Muscle layer of duodenum (tissue), 2 donors: ENCODE data around the gene LIX1L.

ENCODE experiments used
- H3K27ac ChIP-seq: one replicate; pipeline ENCODE4 v1.7.0; 2013; ENCODE audit warnings: mild to moderate bottlenecking, low read length
- H3K27me3 ChIP-seq: one replicate; pipeline ENCODE4 v1.7.0; 2013; ENCODE audit warnings: low read depth, mild to moderate bottlenecking, control low read depth, low read length
- H3K36me3 ChIP-seq, 2 donors: one replicate each; pipeline ENCODE4 v1.7.0; 2013; ENCODE audit warnings: low read length in 2 of 2, control low read depth in 1 of 2, mild to moderate bottlenecking in 1 of 2; ENCODE audit not compliant: insufficient read depth in 2 of 2, control insufficient read depth in 1 of 2
- H3K4me1 ChIP-seq, 2 donors: one replicate each; pipeline ENCODE4 v1.7.0; 2013; ENCODE audit warnings: low read length in 2 of 2, mild to moderate bottlenecking in 2 of 2, control low read depth in 1 of 2, moderate library complexity in 1 of 2; ENCODE audit not compliant: insufficient read depth in 2 of 2, control insufficient read depth in 1 of 2
- H3K4me3 ChIP-seq, 2 donors: one replicate each; pipeline ENCODE4 v1.7.0; 2013; ENCODE audit warnings: low read length in 2 of 2, low read depth in 1 of 2, mild to moderate bottlenecking in 1 of 2
- H3K9me3 ChIP-seq, 2 donors: one replicate each; pipeline ENCODE4 v1.7.0; 2013; ENCODE audit warnings: low read length in 2 of 2, control low read depth in 1 of 2, mild to moderate bottlenecking in 1 of 2; ENCODE audit not compliant: control insufficient read depth in 1 of 2
- donor health status: healthy.

Gene LIX1L

DNA sequence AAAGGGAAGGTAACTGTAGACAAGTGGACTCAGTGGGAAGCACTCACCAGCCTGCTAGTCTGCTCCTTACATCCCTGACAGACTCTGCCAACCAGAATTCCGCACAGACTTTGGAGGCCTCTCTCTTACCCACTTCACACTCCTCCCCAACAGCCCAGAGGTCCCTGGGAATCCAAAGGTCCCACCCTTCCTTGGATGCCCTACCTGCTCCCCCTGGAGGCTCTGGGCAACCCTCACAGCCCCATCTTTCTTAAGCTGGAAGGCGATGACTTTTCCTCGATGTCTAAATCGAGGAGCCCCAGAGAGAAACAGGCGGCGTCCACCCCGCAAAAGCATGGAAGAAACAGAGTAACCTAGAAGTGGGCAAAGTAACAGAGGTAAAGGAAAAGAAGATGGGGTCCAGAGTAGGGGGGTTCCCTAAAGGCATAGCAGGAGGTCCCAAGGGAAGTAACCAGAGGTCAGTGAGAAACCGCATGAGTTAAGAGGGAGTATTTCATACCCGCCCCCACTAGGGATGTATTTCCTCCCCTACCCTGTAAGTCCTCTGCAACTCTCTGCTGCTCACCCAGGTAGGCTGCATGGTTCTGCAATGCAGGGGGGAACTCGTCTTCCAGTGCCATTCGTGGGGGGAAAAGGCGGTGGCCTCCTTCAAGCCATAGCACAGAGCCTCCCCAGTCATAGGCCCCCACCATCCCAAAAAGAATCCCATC is 56.4 kb downstream of the LIX1L start:
- Histone ChIP-seq H3K4me3 (no peak overlapping the region), H3K9me3 (no peaks in the 10 kb centered on the region), H3K27ac (no peak overlapping the region), H3K36me3 (no peaks in the 10 kb centered on the region), H3K27me3 (no peaks in the 10 kb centered on the region), H3K4me1 (no peaks in the 10 kb centered on the region)

DNA sequence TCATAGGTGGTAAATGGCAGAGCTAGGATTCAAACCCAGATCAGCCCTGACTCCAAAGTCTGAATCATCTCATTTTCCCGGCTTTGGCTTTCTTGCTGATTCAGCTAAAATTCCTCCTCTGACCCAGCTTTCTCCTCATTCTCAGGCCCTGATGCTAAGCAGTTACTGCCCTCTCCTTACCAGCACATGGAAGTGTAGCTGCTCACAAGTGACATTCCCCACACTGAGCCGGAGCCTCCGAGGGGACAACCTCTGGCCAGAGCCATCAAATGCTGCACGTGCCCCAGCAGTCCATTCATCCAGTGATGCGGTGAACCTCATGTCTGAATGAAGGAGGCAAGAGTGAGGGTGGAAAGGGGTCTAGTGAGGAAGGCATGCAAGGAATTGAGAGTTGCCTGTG is 59.1 kb downstream of the LIX1L start:
- no peaks in the 10 kb centered on the region for H3K4me1 ChIP-seq
- no peak overlapping the region for H3K4me3 ChIP-seq
- no peaks in the 10 kb centered on the region for H3K9me3 ChIP-seq
- H3K36me3 ChIP-seq: no peaks in the 10 kb centered on the region
- H3K27me3 ChIP-seq: no peaks in the 10 kb centered on the region
- no peak overlapping the region for H3K27ac ChIP-seq

DNA sequence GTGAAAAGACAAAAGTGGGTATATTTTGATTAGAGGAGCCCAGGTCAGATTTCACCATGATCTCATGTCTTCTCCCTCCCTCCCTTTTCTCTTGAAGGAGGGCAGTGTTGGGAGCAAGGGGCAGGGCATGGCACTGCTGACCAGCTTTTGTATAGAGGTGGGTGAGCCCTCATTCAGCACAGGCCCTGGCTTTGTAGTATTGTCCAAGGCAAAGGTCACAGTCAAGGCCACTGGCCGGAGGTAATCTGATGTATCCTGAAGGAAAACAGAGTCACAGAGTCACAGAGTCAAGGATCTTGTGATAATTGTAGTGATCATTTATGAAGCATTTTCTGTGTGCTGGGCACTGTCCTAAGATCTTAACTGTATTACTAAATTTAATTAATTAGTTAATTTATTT is 59.8 kb downstream of the LIX1L start:
- no peaks in the 10 kb centered on the region for H3K36me3 ChIP-seq
- no peak overlapping the region for H3K27ac ChIP-seq
- H3K4me3 ChIP-seq: no peak overlapping the region
- H3K27me3 ChIP-seq: no peaks in the 10 kb centered on the region
- H3K9me3 ChIP-seq: no peaks in the 10 kb centered on the region
- H3K4me1 ChIP-seq: no peaks in the 10 kb centered on the region

DNA sequence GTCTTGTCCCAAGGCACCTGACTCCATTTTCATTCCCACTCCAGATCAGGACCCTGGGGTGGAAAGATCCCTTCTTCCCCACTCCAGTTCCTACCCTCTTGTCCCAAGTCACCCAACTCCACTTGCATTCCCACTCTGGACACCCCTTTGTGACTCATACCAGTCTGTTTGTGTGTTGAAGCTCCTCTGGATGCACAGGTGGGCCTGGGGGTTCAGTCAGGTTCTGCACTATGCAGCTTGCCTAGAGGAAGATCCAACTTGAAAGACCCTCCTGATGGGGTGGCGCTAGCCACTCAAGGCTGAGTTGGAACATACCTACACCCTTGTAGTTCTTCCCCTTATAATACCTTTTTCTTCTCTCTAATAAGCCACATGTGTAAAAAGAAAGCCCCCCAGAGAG is 62.3 kb downstream of the LIX1L start:
- H3K27ac ChIP-seq: no peak overlapping the region
- no peaks in the 10 kb centered on the region for H3K9me3 ChIP-seq
- no peaks in the 10 kb centered on the region for H3K27me3 ChIP-seq
- H3K36me3 ChIP-seq: peaks cover 0 to 4% of the 10 kb centered on the region in 2 donors
- H3K4me3 ChIP-seq: no peak overlapping the region
- peaks cover 8 to 17% of the 10 kb centered on the region in 2 donors for H3K4me1 ChIP-seq

DNA sequence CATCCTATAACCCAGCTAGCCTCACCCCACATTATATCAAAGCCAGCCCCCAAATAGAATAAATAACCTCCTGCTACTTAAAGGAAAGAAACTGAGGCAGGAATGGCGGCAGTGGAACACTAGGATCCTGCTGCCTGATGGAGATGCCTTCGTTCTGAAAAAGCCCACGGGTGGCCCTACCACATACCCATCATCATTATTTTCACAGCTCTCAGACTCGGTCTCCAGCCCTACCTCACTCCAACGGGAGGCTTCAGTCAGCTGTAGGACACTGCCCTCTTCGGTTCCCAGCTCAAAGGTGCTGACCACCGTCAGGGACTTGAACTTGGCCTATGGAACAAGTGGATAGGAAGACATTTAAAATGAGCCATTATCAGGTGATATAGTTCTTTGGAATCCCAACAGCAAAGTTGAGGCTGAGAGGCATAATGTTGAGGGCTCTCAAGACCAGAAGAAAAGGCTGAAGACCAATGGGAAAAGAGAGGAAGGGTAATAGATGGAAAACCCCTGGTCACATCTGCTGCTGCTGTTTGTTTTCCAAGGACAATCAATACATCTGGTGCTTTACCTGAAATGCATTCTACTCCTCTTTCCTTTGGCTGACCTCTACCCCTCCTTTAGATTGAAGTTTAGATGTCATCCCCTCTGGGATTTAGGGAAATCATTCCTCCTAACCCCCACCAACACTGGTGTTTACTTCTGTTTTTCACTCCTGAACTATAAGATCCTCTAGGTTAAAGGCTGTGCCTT is 64.3 kb downstream of the LIX1L start:
- H3K9me3 ChIP-seq: no peaks in the 10 kb centered on the region
- peak overlapping the region; percentile 81 for H3K27ac ChIP-seq

DNA sequence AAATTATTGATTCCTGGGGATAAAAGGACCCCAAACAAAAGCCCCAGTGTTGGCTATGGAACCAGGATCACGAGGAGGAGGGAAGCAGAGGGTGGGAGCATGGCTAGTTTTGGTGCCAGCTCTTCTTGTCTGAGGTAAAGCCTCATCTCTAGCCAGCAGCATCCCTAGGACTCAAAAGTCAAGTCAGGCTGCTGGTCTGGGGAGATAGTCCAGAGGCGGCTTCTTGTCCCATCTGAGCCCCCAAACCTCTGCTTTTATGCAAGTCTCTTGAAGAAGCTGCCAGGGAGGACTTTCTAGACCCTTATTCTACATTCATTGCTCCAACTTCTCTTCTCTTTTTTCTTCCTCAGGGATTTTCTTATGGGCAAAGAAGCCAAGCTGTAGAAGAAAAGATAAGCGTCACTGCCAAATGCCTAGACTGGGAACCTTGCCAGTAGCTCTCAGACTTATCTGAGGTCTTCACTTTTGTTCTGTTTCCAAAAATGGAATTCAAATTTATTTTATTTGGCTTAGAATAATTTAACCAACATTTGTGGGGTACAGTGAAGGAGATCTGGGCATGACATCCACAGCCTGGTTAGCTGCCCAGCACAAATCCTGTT is 65.2 kb downstream of the LIX1L start:
- H3K36me3 ChIP-seq: peaks cover 0 to 4% of the 10 kb centered on the region in 2 donors
- no peaks in the 10 kb centered on the region for H3K27me3 ChIP-seq
- peaks cover 8 to 17% of the 10 kb centered on the region in 2 donors for H3K4me1 ChIP-seq
- H3K4me3 ChIP-seq: peak overlapping the region in 1 of 2 donors; percentile 27
- peak overlapping the region; percentile 81 for H3K27ac ChIP-seq
- H3K9me3 ChIP-seq: no peaks in the 10 kb centered on the region

More for the DNA sequence above, 64.3 kb downstream of the LIX1L start:
- Histone ChIP-seq H3K36me3 (peaks cover 0 to 4% of the 10 kb centered on the region in 2 donors), H3K4me3 (no peak overlapping the region), H3K27me3 (no peaks in the 10 kb centered on the region), H3K4me1 (peaks cover 8 to 17% of the 10 kb centered on the region in 2 donors)

DNA sequence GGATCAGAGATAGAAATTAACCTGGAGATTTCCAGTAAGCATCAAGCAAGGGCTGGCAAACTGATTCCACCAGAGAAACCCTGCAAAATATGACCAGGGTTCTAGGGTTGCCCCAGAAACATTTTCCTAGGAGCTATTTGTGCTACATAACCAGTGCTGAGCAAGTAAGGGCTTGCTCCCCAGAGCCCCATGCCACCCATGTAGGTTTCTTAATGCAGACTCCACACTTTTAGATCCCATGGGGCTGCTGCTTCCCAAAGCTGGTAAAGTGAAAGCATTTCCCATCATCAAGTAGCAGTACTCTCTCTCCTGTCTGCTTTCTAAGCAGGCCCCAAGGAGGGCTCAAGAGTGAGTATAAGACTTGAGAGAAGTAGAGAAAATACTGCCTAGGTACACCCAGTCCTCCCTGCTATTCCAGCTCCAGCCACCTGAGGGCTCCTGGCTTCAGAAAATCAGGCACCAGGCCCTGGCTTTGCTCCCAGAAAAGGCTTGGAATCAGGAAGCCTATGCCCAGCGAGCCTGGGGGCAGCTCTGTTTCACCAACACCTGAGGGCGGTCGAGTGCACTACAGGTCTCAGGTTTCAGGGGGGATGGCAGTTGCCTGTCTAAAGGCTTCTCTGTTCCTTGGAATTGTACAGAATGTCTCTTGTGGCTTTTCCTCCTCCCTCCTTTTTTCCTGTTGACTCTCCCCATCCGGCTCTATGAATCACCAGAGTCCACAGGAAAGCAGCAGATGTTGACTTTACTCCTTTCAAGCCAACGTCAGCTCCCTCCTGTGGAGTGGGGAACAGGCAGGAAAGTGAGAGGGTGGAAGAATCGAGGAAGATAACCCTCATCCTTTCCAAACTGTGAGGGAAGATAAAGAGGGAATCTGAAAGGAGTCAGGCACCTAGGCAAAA is 66.0 kb downstream of the LIX1L start:
- peak overlapping the region; percentile 81 for H3K27ac ChIP-seq
- no peaks in the 10 kb centered on the region for H3K27me3 ChIP-seq
- peaks cover 8 to 17% of the 10 kb centered on the region in 2 donors for H3K4me1 ChIP-seq
- peak overlapping the region; percentile 21 to 27 for H3K4me3 ChIP-seq
- H3K36me3 ChIP-seq: peaks cover 0 to 4% of the 10 kb centered on the region in 2 donors
- no peaks in the 10 kb centered on the region for H3K9me3 ChIP-seq

DNA sequence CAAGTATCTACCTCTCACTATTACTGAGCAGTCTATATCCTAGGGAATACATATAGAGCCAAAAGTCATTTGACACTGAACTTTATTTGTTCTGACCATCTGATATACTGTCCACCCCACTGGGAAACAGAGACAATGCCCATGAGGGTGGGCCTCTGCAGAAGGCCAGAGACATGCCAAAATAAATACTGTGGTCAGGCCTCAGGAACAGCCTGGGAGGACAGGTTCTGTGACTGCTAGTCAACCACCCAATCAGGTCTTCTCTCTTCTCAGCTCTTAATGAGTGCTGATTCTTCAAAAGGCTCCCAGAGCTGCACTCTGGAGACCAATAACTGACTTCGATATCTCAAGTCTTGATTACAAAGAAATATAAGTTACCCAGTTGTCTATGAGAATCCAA is 66.7 kb downstream of the LIX1L start:
- Histone ChIP-seq H3K4me3 (no peak overlapping the region), H3K27me3 (no peaks in the 10 kb centered on the region), H3K9me3 (no peaks in the 10 kb centered on the region), H3K27ac (peak overlapping the region; percentile 81), H3K36me3 (peaks cover 0 to 4% of the 10 kb centered on the region in 2 donors), H3K4me1 (peaks cover 8 to 17% of the 10 kb centered on the region in 2 donors)

DNA sequence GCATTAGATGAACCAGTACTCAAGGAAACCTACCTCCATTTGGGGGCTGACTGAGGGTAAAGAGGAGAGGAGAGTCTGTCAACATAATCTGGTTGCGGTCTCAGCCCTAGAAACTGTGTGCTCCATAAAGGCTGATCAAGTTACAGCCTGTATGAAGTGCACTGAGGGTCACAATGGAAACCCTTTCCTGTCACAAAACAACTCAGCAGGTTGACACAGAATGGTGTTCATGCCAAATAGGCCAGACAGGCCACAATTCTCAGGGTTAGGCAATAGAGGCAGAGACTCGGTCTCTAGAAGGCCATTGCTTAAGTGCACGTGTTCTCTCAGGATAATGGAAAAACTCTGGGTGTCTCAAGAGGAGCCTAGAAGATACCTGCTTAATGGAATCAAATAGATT is 68.1 kb downstream of the LIX1L start:
- Histone ChIP-seq H3K36me3 (peaks cover 0 to 4% of the 10 kb centered on the region in 2 donors), H3K4me1 (peaks cover 15 to 17% of the 10 kb centered on the region in 2 donors), H3K9me3 (no peaks in the 10 kb centered on the region), H3K27me3 (no peaks in the 10 kb centered on the region), H3K27ac (no peak overlapping the region), H3K4me3 (no peak overlapping the region)

DNA sequence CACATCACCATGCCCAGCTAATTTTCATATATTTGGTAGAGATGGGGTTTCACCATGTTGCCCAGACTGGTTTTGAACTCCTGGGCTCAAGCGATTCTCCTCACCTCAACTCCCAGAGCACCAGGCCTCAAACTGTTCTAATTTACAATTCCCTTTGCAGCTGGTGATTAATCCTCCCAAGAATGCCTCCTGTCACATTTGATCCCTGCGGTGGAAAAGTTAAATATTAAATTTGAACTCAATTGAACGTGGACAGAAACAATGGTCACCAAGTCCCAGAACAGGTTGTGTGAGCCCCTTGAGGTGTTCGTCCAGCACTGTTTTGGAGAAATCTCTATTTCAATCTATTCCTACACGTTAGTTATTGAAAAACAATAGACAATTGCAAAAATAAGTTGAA is 70.2 kb downstream of the LIX1L start:
- no peaks in the 10 kb centered on the region for H3K27me3 ChIP-seq
- no peak overlapping the region for H3K4me3 ChIP-seq
- peaks cover 0 to 4% of the 10 kb centered on the region in 2 donors for H3K36me3 ChIP-seq
- peaks cover 14 to 15% of the 10 kb centered on the region in 2 donors for H3K4me1 ChIP-seq
- H3K9me3 ChIP-seq: no peaks in the 10 kb centered on the region
- no peak overlapping the region for H3K27ac ChIP-seq
